Measurements from ENCODE around the gene MEIS3. TPM values are rescaled to one million over a fixed set of nuclear protein-coding genes. Genes with fewer than 3 reads are reported as not detected.

Gene MEIS3
- total and polyA plus RNA-seq, 7 donors: 0.83 to 2.4 (median 1.6) TPM

- no peaks in the 10 kb centered on the region for H3K27me3 ChIP-seq (ENCODE audit: insufficient read depth in 3 of 3, low read length in 2 of 3)
- no peaks in the 10 kb centered on the region for H3K4me1 ChIP-seq
- WGBS, 3 donors: 96 to 98% (median 96%) methylated on average over 28 of the region's 28 CpGs
- TF ChIP-seq, protein P1, sequence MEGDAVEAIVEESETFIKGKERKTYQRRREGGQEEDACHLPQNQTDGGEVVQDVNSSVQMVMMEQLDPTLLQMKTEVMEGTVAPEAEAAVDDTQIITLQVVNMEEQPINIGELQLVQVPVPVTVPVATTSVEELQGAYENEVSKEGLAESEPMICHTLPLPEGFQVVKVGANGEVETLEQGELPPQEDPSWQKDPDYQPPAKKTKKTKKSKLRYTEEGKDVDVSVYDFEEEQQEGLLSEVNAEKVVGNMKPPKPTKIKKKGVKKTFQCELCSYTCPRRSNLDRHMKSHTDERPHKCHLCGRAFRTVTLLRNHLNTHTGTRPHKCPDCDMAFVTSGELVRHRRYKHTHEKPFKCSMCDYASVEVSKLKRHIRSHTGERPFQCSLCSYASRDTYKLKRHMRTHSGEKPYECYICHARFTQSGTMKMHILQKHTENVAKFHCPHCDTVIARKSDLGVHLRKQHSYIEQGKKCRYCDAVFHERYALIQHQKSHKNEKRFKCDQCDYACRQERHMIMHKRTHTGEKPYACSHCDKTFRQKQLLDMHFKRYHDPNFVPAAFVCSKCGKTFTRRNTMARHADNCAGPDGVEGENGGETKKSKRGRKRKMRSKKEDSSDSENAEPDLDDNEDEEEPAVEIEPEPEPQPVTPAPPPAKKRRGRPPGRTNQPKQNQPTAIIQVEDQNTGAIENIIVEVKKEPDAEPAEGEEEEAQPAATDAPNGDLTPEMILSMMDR (IDR thresholded peaks at IDR 0.05): no peak
- ATAC-seq: peak in 1 of 4 donors; percentile 25
- peaks cover 17 to 100% of the 10 kb centered on the region in 2 donors for H3K36me3 ChIP-seq (ENCODE audit: insufficient read depth in 1 of 2, low read depth in 1 of 2)
- no peak for DNase-seq
- no peak overlapping the region for H3K4me3 ChIP-seq
- no peaks in the 10 kb centered on the region for H3K9me3 ChIP-seq
- no peak overlapping the region for H3K27ac ChIP-seq
- intact Hi-C loops (cut with DNase I): no loop called here
Measured at GRCh38 chr19:47357788-47358680, 61.3 kb downstream of the MEIS3 start.

- intact Hi-C loops (cut with DNase I): no loop called here
- no peaks in the 10 kb centered on the region for H3K27me3 ChIP-seq (ENCODE audit: insufficient read depth in 3 of 3, low read length in 2 of 3)
- TF ChIP-seq, protein P1 (IDR thresholded peaks at IDR 0.05): no peak
- H3K9me3 ChIP-seq: no peaks in the 10 kb centered on the region
- no peak for DNase-seq
- H3K27ac ChIP-seq: no peak overlapping the region
- no peak overlapping the region for H3K4me3 ChIP-seq
- H3K36me3 ChIP-seq (ENCODE audit: insufficient read depth in 1 of 2, low read depth in 1 of 2): peaks cover 17 to 94% of the 10 kb centered on the region in 2 donors
- no peak for ATAC-seq
- no peaks in the 10 kb centered on the region for H3K4me1 ChIP-seq
- WGBS, 3 donors: 70 to 78% (median 71%) methylated on average over 6 of the region's 6 CpGs
Measured at GRCh38 chr19:47356900-47357299, 62.4 kb downstream of the MEIS3 start.

- peaks cover 5% of the 10 kb centered on the region for H3K4me1 ChIP-seq
- WGBS, 3 donors: 86 to 90% (median 88%) methylated on average over 24 of the region's 24 CpGs
Measured at GRCh38 chr19:47353307-47353712, 66.0 kb downstream of the MEIS3 start.

More at GRCh38 chr19:47353307-47353712, 66.0 kb downstream of the MEIS3 start:
- DNase-seq (no peak), ATAC-seq (no peak)
- intact Hi-C loops (cut with DNase I): no loop called here
- Histone ChIP-seq H3K27ac (no peak overlapping the region), H3K4me3 (no peak overlapping the region), H3K36me3 (ENCODE audit: insufficient read depth in 1 of 2, low read depth in 1 of 2) (peaks cover 13 to 58% of the 10 kb centered on the region in 2 donors), H3K27me3 (ENCODE audit: insufficient read depth in 3 of 3, low read length in 2 of 3) (no peaks in the 10 kb centered on the region), H3K9me3 (no peaks in the 10 kb centered on the region)
- TF ChIP-seq, protein P1 (IDR thresholded peaks at IDR 0.05): no peak

Other genes starting within 250 kb of the MEIS3 start
- 10 to 100 TPM in 1 of 4 donors, 1 to 10 TPM in 3; 2.7 to 32.5 (median 4.7) TPM for gene BBC3, start 188.3 kb downstream of the MEIS3 start, total RNA-seq
- 1 to 10 TPM; 2.7 to 6.6 (median 2.9) TPM for gene BBC3, start 188.3 kb downstream of the MEIS3 start, polyA plus RNA-seq
- 10 to 100 TPM; 16.9 to 28.2 (median 24.2) TPM for gene CCDC9, start 163.0 kb downstream of the MEIS3 start, total RNA-seq
- gene CCDC9, start 163.0 kb downstream of the MEIS3 start, polyA plus RNA-seq: 10 to 100 TPM; 18.8 to 28.5 (median 24.0) TPM
- gene INAFM1, start 144.6 kb downstream of the MEIS3 start, total RNA-seq: 10 to 100 TPM; 13.6 to 18.9 (median 15.8) TPM
- gene INAFM1, start 144.6 kb downstream of the MEIS3 start, polyA plus RNA-seq: 10 to 100 TPM in 1 of 3 donors, 1 to 10 TPM in 2; 3.6 to 21.2 (median 9.9) TPM
- gene C5AR1, start 109.7 kb downstream of the MEIS3 start, total RNA-seq: 1 to 10 TPM; 2.4 to 6.3 (median 4.5) TPM
- gene C5AR1, start 109.7 kb downstream of the MEIS3 start, polyA plus RNA-seq: 1 to 10 TPM in 1 of 3 donors, under 1 TPM in 2; 0.64 to 2.3 (median 0.77) TPM
- gene C5AR2, start 87.4 kb downstream of the MEIS3 start, total RNA-seq: under 1 TPM in 3 of 4 donors, not detected in 1; 0.27 to 0.43 (median 0.37) TPM
- gene C5AR2, start 87.4 kb downstream of the MEIS3 start, polyA plus RNA-seq: under 1 TPM in 2 of 3 donors, not detected in 1; 0.06 to 0.44 TPM
- gene DHX34, start 70.2 kb downstream of the MEIS3 start, total RNA-seq: 10 to 100 TPM in 1 of 4 donors, 1 to 10 TPM in 3; 7.5 to 14.8 (median 9.8) TPM
- gene DHX34, start 70.2 kb downstream of the MEIS3 start, polyA plus RNA-seq: 10 to 100 TPM; 10.0 to 30.6 (median 15.5) TPM
- under 1 TPM; 0.13 to 0.54 (median 0.25) TPM for gene SLC8A2, start 52.4 kb upstream of the MEIS3 start, total RNA-seq
- gene SLC8A2, start 52.4 kb upstream of the MEIS3 start, polyA plus RNA-seq: under 1 TPM in 2 of 3 donors, not detected in 1; 0.12 to 0.18 TPM
- gene KPTN, start 64.7 kb upstream of the MEIS3 start, total RNA-seq: 10 to 100 TPM in 1 of 4 donors, 1 to 10 TPM in 3; 5.9 to 11.2 (median 8.1) TPM
- 10 to 100 TPM in 1 of 3 donors, 1 to 10 TPM in 2; 3.8 to 21.5 (median 9.7) TPM for gene KPTN, start 64.7 kb upstream of the MEIS3 start, polyA plus RNA-seq
- gene NAPA, start 95.5 kb upstream of the MEIS3 start, total RNA-seq: 100 to 1,000 TPM; 124 to 182 (median 159) TPM
- gene NAPA, start 95.5 kb upstream of the MEIS3 start, polyA plus RNA-seq: 100 to 1,000 TPM; 103 to 123 (median 109) TPM
- gene ZNF541, start 153.6 kb upstream of the MEIS3 start, total RNA-seq: under 1 TPM; 0.13 to 0.73 (median 0.32) TPM
- under 1 TPM; 0.06 to 0.42 (median 0.08) TPM for gene ZNF541, start 153.6 kb upstream of the MEIS3 start, polyA plus RNA-seq
- 10 to 100 TPM in 3 of 4 donors, 1 to 10 TPM in 1; 9.6 to 22.4 (median 13.7) TPM for gene BICRA, start 189.6 kb upstream of the MEIS3 start, total RNA-seq
- 1 to 10 TPM; 3.1 to 9.9 (median 4.9) TPM for gene BICRA, start 189.6 kb upstream of the MEIS3 start, polyA plus RNA-seq